PC-9 (cell line): ENCODE data around the gene SORCS2. TPM values are rescaled to one million over a fixed set of nuclear protein-coding genes. Genes with fewer than 3 reads are reported as not detected.

ENCODE experiments used
- BruUV-seq: library from RNA; stranded (reverse); fragments of 400-500 nt; replicated peaks from 2 replicates; lab custom pipeline; 2021; lab: Mats Ljungman, UMichigan
- CTCF ChIA-PET: fragments of 300-600 bp; sonication (Branson Sonifier 250); formaldehyde crosslinking; loops from one replicate; lab custom pipeline; 2022; ENCODE audit warnings: antibody characterized with exemption; lab: Charles Lee
- POLR2A ChIA-PET: fragments of 300-600 bp; sonication (Branson Sonifier 250); formaldehyde crosslinking; loops from one replicate; lab custom pipeline; 2022; ENCODE audit warnings: antibody characterized with exemption; ENCODE audit not compliant: unreplicated experiment; lab: Charles Lee
- DNase-seq, 2 experiments: peaks; one replicate each; pipeline versions ENCODE4 v3.0.0 to v3.0.0-alpha.2; 2015 to 2022; ENCODE audit warnings: mixed read lengths in 1 of 2
- H2AFZ ChIP-seq: fragments of 200-600 bp; sonication (generic); 2 replicates; pipeline ENCODE4 v1.8.1; 2017; ENCODE audit warnings: antibody characterized with exemption
- H3F3A ChIP-seq: fragments of 200-600 bp; sonication (generic); 2 replicates; pipeline ENCODE4 v1.8.1; 2017; ENCODE audit warnings: antibody characterized with exemption, mild to moderate bottlenecking, low read depth; ENCODE audit not compliant: insufficient read depth
- H3K27ac ChIP-seq: fragments of 200-600 bp; sonication (generic); 2 replicates; pipeline ENCODE4 v1.6.1; 2016; ENCODE audit warnings: mixed run types
- H3K27me3 ChIP-seq: fragments of 200-600 bp; sonication (generic); 2 replicates; pipeline ENCODE4 v1.6.1; 2016; ENCODE audit warnings: low read depth, mixed run types; ENCODE audit not compliant: insufficient read depth
- H3K36me3 ChIP-seq: fragments of 200-600 bp; sonication (generic); 2 replicates; pipeline ENCODE4 v1.6.1; 2016; ENCODE audit warnings: low read depth, mixed run types
- H3K4me1 ChIP-seq: fragments of 200-600 bp; sonication (generic); replicated peaks from 2 replicates; pipeline ENCODE4 v1.6.1; 2016; ENCODE audit warnings: mixed run types; ENCODE audit not compliant: insufficient read depth
- H3K4me2 ChIP-seq: fragments of 200-600 bp; sonication (generic); 2 replicates; pipeline ENCODE4 v1.6.1; 2017; ENCODE audit warnings: mixed run types
- H3K4me3 ChIP-seq: fragments of 200-600 bp; sonication (generic); 2 replicates; pipeline ENCODE4 v1.6.1; 2016; ENCODE audit warnings: mixed run types
- H3K79me2 ChIP-seq: fragments of 200-600 bp; sonication (generic); 2 replicates; pipeline ENCODE4 v1.6.1; 2017; ENCODE audit warnings: low read depth, mixed run types
- H3K9me2 ChIP-seq: fragments of 200-600 bp; sonication (generic); 2 replicates; pipeline ENCODE4 v1.8.1; 2017; ENCODE audit warnings: mild to moderate bottlenecking; ENCODE audit not compliant: insufficient read depth
- H3K9me3 ChIP-seq: fragments of 200-600 bp; sonication (generic); 2 replicates; pipeline ENCODE4 v1.8.1; 2016; ENCODE audit warnings: low read depth; ENCODE audit not compliant: insufficient read depth
- H4K20me1 ChIP-seq: fragments of 200-600 bp; sonication (generic); 2 replicates; pipeline ENCODE4 v1.8.1; 2017; ENCODE audit not compliant: insufficient read depth
- EZH2 ChIP-seq: fragments of 200-600 bp; sonication (generic); IDR thresholded peaks from 2 replicates; pipeline ENCODE4 v1.8.0; 2017; ENCODE audit warnings: antibody characterized with exemption, low read depth
- intact Hi-C: fragments of 100-400 bp; cut with micrococcal nuclease; formaldehyde crosslinking; loops from one replicate; pipeline ENCODE4 v1.10.0; 2022; ENCODE audit not compliant: unreplicated experiment
- total RNA-seq: library from RNA; stranded (reverse); gene quantifications from 2 replicates; pipeline ENCODE4 v1.2.3, GENCODE V29; 2021
- TF ChIP-seq, protein P1 (sequence below): fragments of 200-600 bp; sonication (generic); conservative IDR thresholded peaks from 2 replicates; pipeline ENCODE4 v1.6.1; 2017; ENCODE audit warnings: mixed run types, antibody characterized with exemption, mild to moderate bottlenecking, moderate library complexity

The SORCS2 gene
- total RNA-seq, 1 experiment from 2014 or later = 25.8 TPM

- no peak for TF ChIP-seq EZH2
- TF ChIP-seq, protein P1, sequence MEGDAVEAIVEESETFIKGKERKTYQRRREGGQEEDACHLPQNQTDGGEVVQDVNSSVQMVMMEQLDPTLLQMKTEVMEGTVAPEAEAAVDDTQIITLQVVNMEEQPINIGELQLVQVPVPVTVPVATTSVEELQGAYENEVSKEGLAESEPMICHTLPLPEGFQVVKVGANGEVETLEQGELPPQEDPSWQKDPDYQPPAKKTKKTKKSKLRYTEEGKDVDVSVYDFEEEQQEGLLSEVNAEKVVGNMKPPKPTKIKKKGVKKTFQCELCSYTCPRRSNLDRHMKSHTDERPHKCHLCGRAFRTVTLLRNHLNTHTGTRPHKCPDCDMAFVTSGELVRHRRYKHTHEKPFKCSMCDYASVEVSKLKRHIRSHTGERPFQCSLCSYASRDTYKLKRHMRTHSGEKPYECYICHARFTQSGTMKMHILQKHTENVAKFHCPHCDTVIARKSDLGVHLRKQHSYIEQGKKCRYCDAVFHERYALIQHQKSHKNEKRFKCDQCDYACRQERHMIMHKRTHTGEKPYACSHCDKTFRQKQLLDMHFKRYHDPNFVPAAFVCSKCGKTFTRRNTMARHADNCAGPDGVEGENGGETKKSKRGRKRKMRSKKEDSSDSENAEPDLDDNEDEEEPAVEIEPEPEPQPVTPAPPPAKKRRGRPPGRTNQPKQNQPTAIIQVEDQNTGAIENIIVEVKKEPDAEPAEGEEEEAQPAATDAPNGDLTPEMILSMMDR = no peak
- H3K27ac ChIP-seq = no peak overlapping the region
- DNase-seq = no peak
- BruUV-seq = no TSS peak
- ChIA-PET CTCF (no interaction called here), POLR2A (interaction anchor here (0.7 kb wide), 1 partner anchor 326 kb away, joined by 8 read pairs; no protein-coding TSS in a partner anchor)
- no peak overlapping the region for H3K4me2 ChIP-seq
- no peak overlapping the region for H3K4me3 ChIP-seq
- no peaks in the 10 kb centered on the region for H4K20me1 ChIP-seq
- H3K36me3 ChIP-seq = no peaks in the 10 kb centered on the region
- H3K27me3 ChIP-seq = no peaks in the 10 kb centered on the region
- no peaks in the 10 kb centered on the region for H3K79me2 ChIP-seq
- H2AFZ ChIP-seq = no peak overlapping the region
- H3K9me2 ChIP-seq = no peaks in the 10 kb centered on the region
- H3F3A ChIP-seq = no peaks in the 10 kb centered on the region; the same call in 1 of the 2 replicates
- intact Hi-C loops = no loop called here
- no peaks in the 10 kb centered on the region for H3K9me3 ChIP-seq
- no peaks in the 10 kb centered on the region for H3K4me1 ChIP-seq
Measured at GRCh38 chr4:7297374-7297773, 105.0 kb downstream of the SORCS2 start.

DNA sequence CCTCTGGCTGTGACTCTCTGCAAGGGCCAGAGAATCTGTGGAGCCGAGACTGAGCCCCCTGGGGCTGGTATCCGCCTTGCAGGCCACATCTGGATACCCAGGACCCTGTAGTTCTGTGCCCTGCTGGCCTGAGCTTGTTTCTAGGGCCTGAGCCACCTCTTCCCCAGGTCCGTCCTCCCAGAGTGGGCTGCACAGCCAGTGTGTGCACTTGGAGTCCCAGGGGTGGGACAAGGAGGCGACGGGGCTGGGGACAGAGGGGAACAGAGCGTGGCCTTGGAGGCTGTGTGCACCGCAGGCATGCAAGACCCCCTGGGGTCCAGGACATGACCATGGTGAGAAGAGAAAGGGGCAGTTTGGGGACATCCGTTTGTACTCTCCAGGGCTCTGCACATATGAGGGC is 105.5 kb downstream of the SORCS2 start:
- ChIA-PET POLR2A (interaction anchor here (0.7 kb wide), 1 partner anchor 327 kb away, joined by 8 read pairs; no protein-coding TSS in a partner anchor), CTCF (no interaction called here)
- Histone ChIP-seq H3K36me3 (no peaks in the 10 kb centered on the region), H3K4me2 (no peak overlapping the region), H3F3A (no peaks in the 10 kb centered on the region; the same call in 1 of the 2 replicates), H3K27me3 (no peaks in the 10 kb centered on the region), H3K9me3 (no peaks in the 10 kb centered on the region), H3K9me2 (no peaks in the 10 kb centered on the region), H4K20me1 (no peaks in the 10 kb centered on the region), H2AFZ (no peak overlapping the region), H3K4me1 (no peaks in the 10 kb centered on the region), H3K79me2 (no peaks in the 10 kb centered on the region), H3K4me3 (no peak overlapping the region), H3K27ac (no peak overlapping the region)
- no peak for TF ChIP-seq EZH2
- TF ChIP-seq, protein P1 = no peak
- DNase-seq = no peak
- intact Hi-C loops = no loop called here
- no TSS peak for BruUV-seq

DNA sequence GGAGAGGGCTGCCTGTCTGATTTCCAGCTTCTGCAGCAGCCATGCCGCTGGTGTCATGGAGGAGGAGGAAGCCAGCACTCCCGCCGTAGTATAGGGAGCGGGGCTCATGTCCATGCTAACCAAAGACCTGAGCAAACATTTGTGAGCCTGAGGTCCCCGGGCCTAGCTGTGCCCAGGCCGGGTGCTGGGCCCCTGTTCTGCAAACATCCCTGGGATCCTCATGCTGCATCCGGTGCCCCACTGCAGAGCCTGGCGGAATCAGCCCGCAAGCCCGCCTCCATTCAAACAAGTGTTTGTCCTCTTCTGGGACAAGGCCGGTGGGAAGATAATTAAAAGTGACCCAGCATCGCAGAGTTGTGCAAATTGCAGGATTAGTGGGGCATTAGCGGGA is 106.3 kb downstream of the SORCS2 start:
- BruUV-seq = no TSS peak
- intact Hi-C loops = no loop called here
- no peak overlapping the region for H2AFZ ChIP-seq

More for the DNA sequence above, 106.3 kb downstream of the SORCS2 start:
- H3K27me3 ChIP-seq = no peaks in the 10 kb centered on the region
- H3F3A ChIP-seq = no peaks in the 10 kb centered on the region; the same call in 1 of the 2 replicates
- no peaks in the 10 kb centered on the region for H3K79me2 ChIP-seq
- ChIA-PET POLR2A (no interaction called here), CTCF (no interaction called here)
- no peaks in the 10 kb centered on the region for H3K36me3 ChIP-seq
- H3K4me3 ChIP-seq = no peak overlapping the region
- H3K4me1 ChIP-seq = no peaks in the 10 kb centered on the region
- H3K27ac ChIP-seq = no peak overlapping the region
- H3K9me2 ChIP-seq = no peaks in the 10 kb centered on the region
- H3K4me2 ChIP-seq = no peak overlapping the region
- no peaks in the 10 kb centered on the region for H4K20me1 ChIP-seq
- no peak for TF ChIP-seq EZH2
- TF ChIP-seq, protein P1 = no peak
- DNase-seq = no peak
- H3K9me3 ChIP-seq = no peaks in the 10 kb centered on the region
